K562 (cell line): ENCODE results near the gene CTNNBL1. TPM values are rescaled to one million over a fixed set of nuclear protein-coding genes. Genes with fewer than 3 reads are reported as not detected.

Experiments used
- ATAC-seq: fragments of 200-7000 bp; cut with Tn5 transposase; 3 replicates; pipeline ENCODE4 v1.9.1; 2020; ENCODE audit warnings: moderate library complexity
- BruUV-seq: library from RNA; stranded (reverse); fragments of 400-500 nt; replicated peaks from 2 replicates; lab custom pipeline; 2021; lab: Mats Ljungman, UMichigan
- CTCF ChIA-PET: fragments of 300-600 bp; formaldehyde crosslinking; extraction: SDS; loops from one replicate; lab custom pipeline; 2021; ENCODE audit warnings: low intra/inter-chr PET ratio; lab: Yijun Ruan, JAX
- POLR2A ChIA-PET: fragments of 300-600, 350-650 bp; sonication (Branson Sonifier 250); formaldehyde crosslinking; extraction: SDS; loops from one replicate; lab custom pipeline; 2021; ENCODE audit warnings: antibody characterized with exemption, inconsistent platforms; lab: Yijun Ruan, JAX
- DNase-seq, 4 experiments: peaks; one replicate each; pipeline versions ENCODE4 v3.0.0 to v3.0.0-alpha.2; 2011 to 2018; ENCODE audit warnings: low spot score in 3 of 4, mixed read lengths in 3 of 4; ENCODE audit errors: extremely low read depth in 1 of 4
- FAIRE-seq: peaks from 2 replicates; lab custom pipeline; 2011; peaks lifted over from hg19 to GRCh38; lab: Jason Lieb, UNC
- H2AFZ ChIP-seq: 2 replicates; pipeline ENCODE4 v1.6.0; 2011; ENCODE audit warnings: low read depth, low read length, control low read depth, inconsistent platforms
- H3K27ac ChIP-seq: fragments of 200-600 bp; 3 replicates; pipeline ENCODE4 v1.8.0; 2011; ENCODE audit warnings: low read depth, mild to moderate bottlenecking, control low read depth, inconsistent platforms, low read length, moderate library complexity, mixed read lengths; ENCODE audit errors: extremely low read depth
- H3K27me3 ChIP-seq, 2 experiments: fragments of 300-600 bp in 1 of 2; 2 replicates in 1 of 2; 3 replicates in 1 of 2; pipeline versions ENCODE4 v1.6.0 to v1.8.0; 2011; ENCODE audit warnings: inconsistent platforms in 2 of 2, low read length in 2 of 2, mild to moderate bottlenecking in 1 of 2, mixed read lengths in 1 of 2, moderate library complexity in 1 of 2; ENCODE audit not compliant: control insufficient read depth in 2 of 2, insufficient read depth in 2 of 2
- H3K36me3 ChIP-seq: fragments of 300-600 bp; 3 replicates; pipeline ENCODE4 v1.8.0; 2011; ENCODE audit warnings: mild to moderate bottlenecking, low read length, inconsistent platforms; ENCODE audit not compliant: control insufficient read depth, insufficient read depth
- H3K4me1 ChIP-seq, 2 experiments: fragments of 200-600 bp in 1 of 2; replicated peaks in 1 of 2; 2 replicates in 1 of 2; 3 replicates in 1 of 2; pipeline versions ENCODE4 v1.5.1 to v1.8.0; 2011; ENCODE audit warnings: inconsistent platforms in 2 of 2, low read length in 2 of 2, mild to moderate bottlenecking in 1 of 2, mixed read lengths in 1 of 2, moderate library complexity in 1 of 2; ENCODE audit not compliant: control insufficient read depth in 2 of 2, insufficient read depth in 2 of 2
- H3K4me2 ChIP-seq: 2 replicates; pipeline ENCODE4 v1.6.1; 2011; ENCODE audit warnings: low read length, control low read depth, inconsistent platforms, mixed read lengths; ENCODE audit not compliant: insufficient read depth
- H3K4me3 ChIP-seq: fragments of 200-600 bp; sonication (generic), shearing (Covaris generic); 2 replicates; pipeline ENCODE4 v1.5.1; 2016; ENCODE audit warnings: control low read depth, inconsistent platforms
- H3K79me2 ChIP-seq: fragments of 200-600 bp; 3 replicates; pipeline ENCODE4 v1.8.0; 2011; ENCODE audit warnings: low read length, inconsistent platforms; ENCODE audit not compliant: control insufficient read depth, insufficient read depth
- H3K9ac ChIP-seq, 2 experiments: 2 replicates each; pipeline versions ENCODE4 v1.6.0 to v1.6.1; 2011; ENCODE audit warnings: low read depth in 2 of 2, low read length in 2 of 2, control low read depth in 1 of 2, inconsistent platforms in 1 of 2, mild to moderate bottlenecking in 1 of 2, mixed read lengths in 1 of 2; ENCODE audit not compliant: insufficient read depth in 1 of 2
- H3K9me1 ChIP-seq: one replicate; pipeline ENCODE4 v1.6.0; 2011; ENCODE audit warnings: inconsistent platforms, mild to moderate bottlenecking, low read length, moderate library complexity; ENCODE audit not compliant: control insufficient read depth, insufficient read depth
- H3K9me3 ChIP-seq: replicated peaks from 2 replicates; pipeline ENCODE4 v1.5.1; 2011; ENCODE audit warnings: low read depth, low read length, inconsistent platforms; ENCODE audit not compliant: control insufficient read depth, insufficient read depth
- H4K20me1 ChIP-seq: replicated peaks from 2 replicates; pipeline ENCODE4 v1.6.1; 2011; ENCODE audit warnings: low read length, inconsistent platforms, mixed read lengths; ENCODE audit not compliant: control insufficient read depth, insufficient read depth
- CBFA2T2 ChIP-seq: fragments of 450-650 bp; conservative IDR thresholded peaks from 2 replicates; pipeline ENCODE4 v1.6.1; 2017; ENCODE audit warnings: mild to moderate bottlenecking
- KAT7 ChIP-seq: sonication (generic); formaldehyde crosslinking; IDR thresholded peaks from 2 replicates; pipeline ENCODE4 v1.8.0; 2022; ENCODE audit warnings: missing genetic modification reagents, mild to moderate bottlenecking, borderline replicate concordance
- KDM1A ChIP-seq, 2 experiments: fragments of 450-650 bp; IDR thresholded peaks; 2 replicates each; pipeline ENCODE4 v1.6.1; 2016; ENCODE audit warnings: mild to moderate bottlenecking in 2 of 2
- MEIS2 ChIP-seq: fragments of 450-650 bp; IDR thresholded peaks from 2 replicates; pipeline ENCODE4 v1.6.1; 2014; ENCODE audit warnings: mild to moderate bottlenecking; ENCODE audit not compliant: partially characterized antibody
- PML ChIP-seq: IDR thresholded peaks from 2 replicates; pipeline ENCODE4 v1.6.1; 2012; ENCODE audit warnings: low read length, inconsistent platforms
- POLR2AphosphoS5 ChIP-seq: IDR thresholded peaks from 2 replicates; pipeline ENCODE4 v1.6.1; 2011; ENCODE audit warnings: mild to moderate bottlenecking, low read depth, low read length, moderate library complexity; ENCODE audit not compliant: control insufficient read depth, insufficient read depth
- POU5F1 ChIP-seq: fragments of 150-350 bp; IDR thresholded peaks from 2 replicates; pipeline ENCODE4 v1.6.1; 2014; ENCODE audit warnings: borderline replicate concordance, low read length, low read depth, mild to moderate bottlenecking; ENCODE audit not compliant: partially characterized antibody
- RBM22 ChIP-seq: fragments of 200-400 bp; formaldehyde crosslinking; IDR thresholded peaks from 2 replicates; pipeline ENCODE4 v1.6.1; 2018; ENCODE audit warnings: low read length, low read depth; ENCODE audit not compliant: poor library complexity, severe bottlenecking
- SLC30A9 ChIP-seq: fragments of 250-450 bp; sonication (Bioruptor Pico); IDR thresholded peaks from 2 replicates; pipeline ENCODE4 v1.8.0; 2022; ENCODE audit warnings: mild to moderate bottlenecking, moderate library complexity
- TEAD4 ChIP-seq, 2 experiments: sonication (generic) in 1 of 2; formaldehyde crosslinking in 1 of 2; IDR thresholded peaks; 2 replicates each; pipeline versions ENCODE4 v1.6.1 to v1.8.0; 2012 to 2022; ENCODE audit warnings: borderline replicate concordance in 1 of 2, inconsistent platforms in 1 of 2, low read length in 1 of 2, mild to moderate bottlenecking in 1 of 2, missing genetic modification reagents in 1 of 2
- ZBTB17 ChIP-seq: fragments of 450-650 bp; formaldehyde crosslinking; IDR thresholded peaks from 2 replicates; pipeline ENCODE4 v1.4.0; 2020; ENCODE audit warnings: mild to moderate bottlenecking
- ZNF277 ChIP-seq: fragments of 250-450 bp; sonication (Bioruptor Pico); IDR thresholded peaks from 2 replicates; pipeline ENCODE4 v1.8.0; 2022; ENCODE audit warnings: inconsistent platforms, mild to moderate bottlenecking, moderate library complexity, borderline replicate concordance
- ZNF551 ChIP-seq: fragments of 250-450 bp; sonication (Bioruptor Pico); IDR thresholded peaks from 2 replicates; pipeline ENCODE4 v1.5.0; 2021; ENCODE audit warnings: mild to moderate bottlenecking, moderate library complexity
- WGBS: fragments of 100-300 bp; shearing (Covaris generic); methylation state at CpG from one replicate; pipeline ENCODE4 v1.1.6; 2016; ENCODE audit warnings: low coverage, mixed read lengths; ENCODE audit not compliant: insufficient coverage; ENCODE audit errors: missing lambda C conversion rate; 5-methylcytosine and 5-hydroxymethylcytosine counted together
- in situ Hi-C: fragments of 300-500 bp; cut with MboI; formaldehyde crosslinking; loops from 4 replicates; pipeline ENCODE4 v1.15.0; 2018; ENCODE audit warnings: inconsistent platforms, mixed read lengths
- intact Hi-C: fragments of 100-400 bp; cut with micrococcal nuclease; formaldehyde crosslinking; loops from 2 replicates; pipeline ENCODE4 v1.14.2; 2022
- polyA plus RNA-seq, 8 experiments: library from polyadenylated mRNA; depleted of rRNA in 4 of 8; stranded (reverse) in 5 of 8; unstranded in 3 of 8; fragments of >200 nt; fragmentation: Nextera tagmentation in 2 of 8; fragmentation: Illumina TruSeq in 1 of 8; extraction: Ambion mirVana in 2 of 8; extraction: Trizol in 1 of 8; gene quantifications; 2 replicates each; pipeline versions ENCODE4 v1.2.1 to v1.2.3, GENCODE V29; 2011 to 2014; ENCODE audit warnings: inconsistent platforms in 1 of 8, missing spikeins in 1 of 8
- total RNA-seq, 7 experiments: library from RNA; depleted of rRNA in 6 of 7; stranded (reverse); fragments of >200 nt in 6 of 7; fragmentation: Illumina TruSeq in 2 of 7; extraction: Trizol in 2 of 7; gene quantifications; 2 replicates each; pipeline versions ENCODE4 v1.2.1 to v1.2.3, GENCODE V29; 2011 to 2021; ENCODE audit warnings: low replicate concordance in 1 of 7

CTNNBL1 gene
- total and polyA plus RNA-seq, 9 of the 15 experiments (the other 6 are each of a cell fraction or from before 2014, with no cell fraction given), result 32.4 to 85.6 (median 43.6) TPM

GRCh38 chr20:37833221-37833896, 139.5 kb downstream of the CTNNBL1 start:
- BruUV-seq, result no TSS peak
- CTCF ChIA-PET, result no interaction called here
- POLR2A ChIA-PET, result interaction anchor here (0.7 to 1.2 kb wide), 3 partner anchors 9 to 27 kb away, joined by 3 read pairs; no protein-coding TSS in a partner anchor
- no peak for TF ChIP-seq ZNF551 (CRISPR knock-in tag)
- peak in 1 of 2 experiments; percentile 58; a peak in 2 of 4 replicates for TF ChIP-seq KDM1A (IDR thresholded peaks at IDR 0.05)
- no peak for TF ChIP-seq SLC30A9
- TF ChIP-seq TEAD4 (IDR thresholded peaks at IDR 0.05; ENCODE audit: low read length), result peak; percentile 91
- no peak for TF ChIP-seq TEAD4 (CRISPR knock-in tag; IDR thresholded peaks at IDR 0.05; ENCODE audit: borderline replicate concordance)
- peak; percentile 55; the same call in 1 of the 2 replicates for TF ChIP-seq PML
- TF ChIP-seq ZNF277, result no peak
- TF ChIP-seq POLR2AphosphoS5, result peak; percentile 79; the same call in 1 of the 2 replicates
- no peak for TF ChIP-seq KAT7 (CRISPR knock-in tag)
- TF ChIP-seq ZBTB17 (CRISPR knock-in tag), result no peak
- TF ChIP-seq CBFA2T2, result peak; percentile 90
- peak; percentile 89 for TF ChIP-seq MEIS2
- TF ChIP-seq POU5F1, result no peak
- TF ChIP-seq RBM22, result no peak

More at GRCh38 chr20:37833221-37833896, 139.5 kb downstream of the CTNNBL1 start:
- WGBS, result 17% methylated on average over 8 of the region's 8 CpGs
- no peaks in the 10 kb centered on the region for H3K79me2 ChIP-seq
- H3K4me3 ChIP-seq, result no peak overlapping the region
- peak; percentile 91 for ATAC-seq
- no peaks in the 10 kb centered on the region for H3K9me1 ChIP-seq
- in situ Hi-C loops (no loop called here), intact Hi-C loops (loop anchor here (1.0 kb wide), 1 partner anchor 17 kb away; no protein-coding TSS in a partner anchor)
- peak; percentile 72 for FAIRE-seq
- H3K9me3 ChIP-seq, result no peaks in the 10 kb centered on the region
- peaks cover 7 to 10% of the 10 kb centered on the region in 2 experiments; a peak in 3 of 5 replicates for H3K4me1 ChIP-seq
- H3K9ac ChIP-seq, result no peak overlapping the region; a peak in 1 of 4 replicates
- H3K27me3 ChIP-seq, result no peaks in the 10 kb centered on the region
- H4K20me1 ChIP-seq, result no peaks in the 10 kb centered on the region
- peak overlapping the region; percentile 23; the same call in 1 of the 2 replicates for H3K4me2 ChIP-seq
- H2AFZ ChIP-seq, result no peak overlapping the region
- DNase-seq, result peak in 2 of 4 experiments; percentile 71 to 72
- no peak overlapping the region for H3K27ac ChIP-seq
- no peaks in the 10 kb centered on the region for H3K36me3 ChIP-seq
